Measurements from ENCODE around the gene ETFB.

The ETFB gene

GRCh38 chr19:51333836-51334460 lies 32.2 kb downstream of the ETFB start:
- no peak for TF ChIP-seq CTCF (IDR thresholded peaks at IDR 0.05; ENCODE audit: control insufficient read depth, extremely low read depth, insufficient read depth)
- DNase-seq (ENCODE audit: low read depth): no peak
- H3K4me3 ChIP-seq (ENCODE audit: low read depth, low read length): no peak overlapping the region

- H3K4me3 ChIP-seq (ENCODE audit: low read depth, low read length): no peak overlapping the region
- no peak for DNase-seq (ENCODE audit: low read depth)
- TF ChIP-seq CTCF (IDR thresholded peaks at IDR 0.05; ENCODE audit: control insufficient read depth, extremely low read depth, insufficient read depth): no peak
Measured at GRCh38 chr19:51331716-51332115, 34.5 kb downstream of the ETFB start.

GRCh38 chr19:51331193-51331592 lies 35.0 kb downstream of the ETFB start:
- DNase-seq (ENCODE audit: low read depth): no peak
- H3K4me3 ChIP-seq (ENCODE audit: low read depth, low read length): no peak overlapping the region
- TF ChIP-seq CTCF (IDR thresholded peaks at IDR 0.05; ENCODE audit: control insufficient read depth, extremely low read depth, insufficient read depth): no peak

GRCh38 chr19:51330366-51330765 lies 35.8 kb downstream of the ETFB start:
- no peak for TF ChIP-seq CTCF (IDR thresholded peaks at IDR 0.05; ENCODE audit: control insufficient read depth, extremely low read depth, insufficient read depth)
- no peak overlapping the region for H3K4me3 ChIP-seq (ENCODE audit: low read depth, low read length)
- DNase-seq (ENCODE audit: low read depth): no peak

GRCh38 chr19:51329411-51329810 lies 36.8 kb downstream of the ETFB start:
- DNase-seq (ENCODE audit: low read depth): no peak
- no peak for TF ChIP-seq CTCF (IDR thresholded peaks at IDR 0.05; ENCODE audit: control insufficient read depth, extremely low read depth, insufficient read depth)
- no peak overlapping the region for H3K4me3 ChIP-seq (ENCODE audit: low read depth, low read length)

- DNase-seq (ENCODE audit: low read depth): no peak
- peak; percentile 55 for TF ChIP-seq CTCF (IDR thresholded peaks at IDR 0.05; ENCODE audit: control insufficient read depth, extremely low read depth, insufficient read depth)
- peak overlapping the region; percentile 53 for H3K4me3 ChIP-seq (ENCODE audit: low read depth, low read length)
Measured at GRCh38 chr19:51327066-51328001, 38.9 kb downstream of the ETFB start.
